Keratinocyte (primary cell): ENCODE measurements around the gene ACOXL.

Experiments used
- CTCF ChIP-seq, 3 experiments: IDR thresholded peaks in 1 of 3; conservative IDR thresholded peaks in 1 of 3; optimal IDR thresholded peaks in 1 of 3; 2 replicates in 2 of 3; 3 replicates in 1 of 3; pipeline versions ENCODE3 to v1.5.1; 2011; ENCODE audit warnings: low read length in 3 of 3, mild to moderate bottlenecking in 3 of 3, moderate library complexity in 2 of 3, control low read depth in 1 of 3, inconsistent platforms in 1 of 3; ENCODE audit not compliant: insufficient read depth in 2 of 3; ENCODE audit errors: extremely low read depth in 1 of 3
- EZH2 ChIP-seq: IDR thresholded peaks from one replicate; pipeline ENCODE4 v1.6.1; 2012; ENCODE audit warnings: inconsistent platforms, mild to moderate bottlenecking, low read length, moderate library complexity

- TF ChIP-seq CTCF (optimal IDR thresholded peaks at IDR 0.05 in 1 of 3, IDR thresholded peaks at IDR 0.05 in 1 of 3, conservative IDR thresholded peaks at IDR 0.05 in 1 of 3; ENCODE audit: extremely low read depth in 1 of 3, insufficient read depth in 2 of 3, low read length in 3 of 3) (no peak), EZH2 (no peak)
These were observed 72.5 kb downstream of the ACOXL start for GRCh38 chr2:110804915-110805314.
